CD4-positive, alpha-beta T cell treated with Interleukin-4 for 4 hours (primary cell): Measurements from ENCODE around the gene TNFSF8.

ENCODE experiments used
- DNase-seq: peaks from one replicate; pipeline ENCODE4 v3.0.0-alpha.2; 2020

The TNFSF8 gene

GRCh38 chr9:114864471-114864870 is 65.9 kb downstream of the TNFSF8 start:
- DNase-seq, result no peak

- DNase-seq, result no peak
Observed at GRCh38 chr9:114861922-114862605, 68.3 kb downstream of the TNFSF8 start.

GRCh38 chr9:114861273-114861672 is 69.1 kb downstream of the TNFSF8 start:
- DNase-seq, result no peak

GRCh38 chr9:114860187-114860586 is 70.2 kb downstream of the TNFSF8 start:
- no peak for DNase-seq

GRCh38 chr9:114856942-114857315 is 73.5 kb downstream of the TNFSF8 start:
- DNase-seq, result no peak

GRCh38 chr9:114856215-114856941 is 74.0 kb downstream of the TNFSF8 start:
- DNase-seq, result no peak

- no peak for DNase-seq
Observed at GRCh38 chr9:114855488-114855887, 74.9 kb downstream of the TNFSF8 start.

- DNase-seq, result no peak
Observed at GRCh38 chr9:114854736-114855355, 75.5 kb downstream of the TNFSF8 start.

- no peak for DNase-seq
Observed at GRCh38 chr9:114853071-114853855, 77.1 kb downstream of the TNFSF8 start.

- no peak for DNase-seq
Observed at GRCh38 chr9:114852050-114852594, 78.3 kb downstream of the TNFSF8 start.

GRCh38 chr9:114851306-114851705 is 79.1 kb downstream of the TNFSF8 start:
- no peak for DNase-seq
